KMS-11 (cell line): Measurements from ENCODE around the gene MBOAT1.
A peak's percentile ranks its signal among the peaks of the same experiment; 100 is the strongest.

Experiments
- H2AFZ ChIP-seq: fragments of 200-600 bp; sonication (generic); 2 replicates; pipeline ENCODE4 v1.6.1; 2016; ENCODE audit warnings: antibody characterized with exemption, mixed run types, low read depth
- H3K27ac ChIP-seq: fragments of 200-600 bp; sonication (generic); 2 replicates; pipeline ENCODE4 v1.6.1; 2016; ENCODE audit warnings: mild to moderate bottlenecking, mixed run types
- H3K27me3 ChIP-seq: fragments of 200-600 bp; sonication (generic); 2 replicates; pipeline ENCODE4 v1.6.1; 2017; ENCODE audit warnings: mild to moderate bottlenecking, low read depth, mixed run types, moderate library complexity; ENCODE audit not compliant: insufficient read depth
- H3K36me3 ChIP-seq: fragments of 200-600 bp; sonication (generic); 2 replicates; pipeline ENCODE4 v1.6.1; 2017; ENCODE audit warnings: mild to moderate bottlenecking, mixed run types; ENCODE audit not compliant: insufficient read depth
- H3K4me1 ChIP-seq: fragments of 200-600 bp; sonication (generic); 2 replicates; pipeline ENCODE4 v1.6.1; 2016; ENCODE audit warnings: mild to moderate bottlenecking, low read depth, mixed run types; ENCODE audit not compliant: poor library complexity, severe bottlenecking
- H3K4me2 ChIP-seq: fragments of 200-600 bp; sonication (generic); 2 replicates; pipeline ENCODE4 v1.7.0; 2016; ENCODE audit warnings: mild to moderate bottlenecking, mixed run types
- H3K4me3 ChIP-seq: fragments of 200-600 bp; sonication (generic); IDR thresholded peaks from 2 replicates; pipeline ENCODE4 v1.6.1; 2017; ENCODE audit warnings: low read depth, low read length, mixed read lengths; ENCODE audit not compliant: insufficient read depth
- H3K79me2 ChIP-seq: fragments of 200-600 bp; sonication (generic); 2 replicates; pipeline ENCODE4 v1.6.1; 2016; ENCODE audit warnings: low read depth, mixed run types; ENCODE audit not compliant: insufficient read depth
- H3K9ac ChIP-seq: fragments of 200-600 bp; sonication (generic); 2 replicates; pipeline ENCODE4 v1.6.1; 2016; ENCODE audit warnings: mild to moderate bottlenecking, mixed run types
- H4K20me1 ChIP-seq: fragments of 200-600 bp; sonication (generic); 2 replicates; pipeline ENCODE4 v1.6.1; 2016; ENCODE audit warnings: mild to moderate bottlenecking, mixed run types; ENCODE audit not compliant: insufficient read depth
- CTCF ChIP-seq: fragments of 200-600 bp; sonication (generic); conservative IDR thresholded peaks from 2 replicates; pipeline ENCODE4 v1.6.1; 2017; ENCODE audit warnings: low read depth, mild to moderate bottlenecking, antibody characterized with exemption, low read length, moderate library complexity, mixed read lengths

Gene MBOAT1

GRCh38 chr6:20217324-20217855 is 5.1 kb upstream of the MBOAT1 start:
- Histone ChIP-seq H2AFZ (no peak overlapping the region), H3K36me3 (no peaks in the 10 kb centered on the region), H3K79me2 (0 out of 2 replicates have a peak, but pooled peaks cover 8% of the 10 kb centered on the region), H3K4me3 (no peak overlapping the region), H3K27ac (no peak overlapping the region), H3K4me1 (peaks cover 18% of the 10 kb centered on the region), H4K20me1 (no peaks in the 10 kb centered on the region), H3K9ac (no peak overlapping the region), H3K4me2 (no peak overlapping the region), H3K27me3 (no peaks in the 10 kb centered on the region)
- no peak for TF ChIP-seq CTCF

GRCh38 chr6:20215310-20215709 is 3.0 kb upstream of the MBOAT1 start:
- no peaks in the 10 kb centered on the region for H4K20me1 ChIP-seq
- H3K27ac ChIP-seq: no peak overlapping the region
- no peaks in the 10 kb centered on the region for H3K36me3 ChIP-seq
- TF ChIP-seq CTCF: no peak
- no peak overlapping the region for H3K4me3 ChIP-seq
- no peak overlapping the region for H3K9ac ChIP-seq
- no peak overlapping the region for H2AFZ ChIP-seq
- no peaks in the 10 kb centered on the region for H3K27me3 ChIP-seq
- H3K4me1 ChIP-seq: peaks cover 25% of the 10 kb centered on the region
- peaks cover 22% of the 10 kb centered on the region; the same call in 1 of the 2 replicates for H3K79me2 ChIP-seq
- H3K4me2 ChIP-seq: no peak overlapping the region; the same call in 1 of the 2 replicates

GRCh38 chr6:20213271-20213798 is 1.1 kb upstream of the MBOAT1 start:
- H2AFZ ChIP-seq: peak overlapping the region; percentile 77
- H3K4me1 ChIP-seq: peaks cover 45% of the 10 kb centered on the region
- TF ChIP-seq CTCF: no peak
- peak overlapping the region; percentile 72 for H3K4me2 ChIP-seq
- H3K27ac ChIP-seq: peak overlapping the region; percentile 85
- peaks cover 42% of the 10 kb centered on the region; the same call in 1 of the 2 replicates for H3K79me2 ChIP-seq
- no peaks in the 10 kb centered on the region for H3K27me3 ChIP-seq
- H3K4me3 ChIP-seq: peak overlapping the region; percentile 58
- peak overlapping the region; percentile 69 for H3K9ac ChIP-seq
- H4K20me1 ChIP-seq: no peaks in the 10 kb centered on the region
- no peaks in the 10 kb centered on the region for H3K36me3 ChIP-seq

GRCh38 chr6:20211941-20212391 is 303 bp downstream of the MBOAT1 start:
- Histone ChIP-seq H3K36me3 (no peaks in the 10 kb centered on the region), H3K27ac (peak overlapping the region; percentile 85), H3K9ac (peak overlapping the region; percentile 69), H3K4me3 (no peak overlapping the region), H3K79me2 (peaks cover 55% of the 10 kb centered on the region; the same call in 1 of the 2 replicates), H2AFZ (peak overlapping the region; percentile 56), H3K27me3 (no peaks in the 10 kb centered on the region), H3K4me2 (peak overlapping the region; percentile 86), H4K20me1 (no peaks in the 10 kb centered on the region), H3K4me1 (peaks cover 56% of the 10 kb centered on the region)
- no peak for TF ChIP-seq CTCF
